ENCODE results near the gene DENND2D. TPM values are rescaled to one million over a fixed set of nuclear protein-coding genes. Genes with fewer than 3 reads are reported as not detected.
A peak's percentile ranks its signal among the peaks of the same experiment; 100 is the strongest.

The DENND2D gene
- total RNA-seq, 1 donor from 2014 or later: 3.0 TPM

GRCh38 chr1:111148376-111148881, 52.0 kb downstream of the DENND2D start:
- DNase-seq (no peak), ATAC-seq (ENCODE audit: poor library complexity) (no peak)
- intact Hi-C loops (cut with DNase I): no loop called here

- intact Hi-C loops (cut with DNase I): no loop called here
- ATAC-seq (ENCODE audit: poor library complexity): no peak
- DNase-seq: no peak
Observed at GRCh38 chr1:111147948-111148347, 52.5 kb downstream of the DENND2D start.

- intact Hi-C loops (cut with DNase I): no loop called here
- DNase-seq (no peak), ATAC-seq (ENCODE audit: poor library complexity) (no peak)
Observed at GRCh38 chr1:111145963-111146768, 54.3 kb downstream of the DENND2D start.

GRCh38 chr1:111145542-111145941, 54.9 kb downstream of the DENND2D start:
- intact Hi-C loops (cut with DNase I): no loop called here
- DNase-seq (no peak), ATAC-seq (ENCODE audit: poor library complexity) (no peak)

- intact Hi-C loops (cut with DNase I): no loop called here
- ATAC-seq (ENCODE audit: poor library complexity): no peak
- no peak for DNase-seq
Observed at GRCh38 chr1:111142356-111142975, 58.0 kb downstream of the DENND2D start.

GRCh38 chr1:111141245-111142220, 58.9 kb downstream of the DENND2D start:
- intact Hi-C loops (cut with DNase I): no loop called here

GRCh38 chr1:111140680-111140967, 59.8 kb downstream of the DENND2D start:
- DNase-seq (no peak), ATAC-seq (ENCODE audit: poor library complexity) (no peak)
- intact Hi-C loops (cut with DNase I): no loop called here

More at GRCh38 chr1:111141245-111142220, 58.9 kb downstream of the DENND2D start:
- ATAC-seq (ENCODE audit: poor library complexity) (no peak), DNase-seq (no peak)

- DNase-seq (peak; percentile 95), ATAC-seq (ENCODE audit: poor library complexity) (peak; percentile 98)
- intact Hi-C loops (cut with DNase I): no loop called here
Observed at GRCh38 chr1:111139956-111140679, 60.3 kb downstream of the DENND2D start, which contains the start of the genes CEPT1 and DRAM2. TSS of gene CEPT1 (plus strand) at chr1:111140223. CDS start at chr1:111147715, 7,492 bp downstream. TSS of gene DRAM2 (minus strand) at chr1:111140093. CDS start at chr1:111131554, 8,539 bp downstream.

- intact Hi-C loops (cut with DNase I): no loop called here
- peak; percentile 44 for DNase-seq
Observed at GRCh38 chr1:111139324-111139955, 61.0 kb downstream of the DENND2D start.

More at GRCh38 chr1:111139324-111139955, 61.0 kb downstream of the DENND2D start:
- peak; percentile 66 for ATAC-seq (ENCODE audit: poor library complexity)

Other genes starting within 250 kb of the DENND2D start
- 16.7 TPM for gene LRIF1, start 236.7 kb downstream of the DENND2D start, total RNA-seq
- gene DRAM2, start 60.6 kb downstream of the DENND2D start, total RNA-seq: 38.6 TPM
- 11.6 TPM for gene CEPT1, start 60.4 kb downstream of the DENND2D start, total RNA-seq
- gene CHI3L2, start 27.1 kb upstream of the DENND2D start, total RNA-seq: 3.7 TPM
- not detected for gene CHIA, start 90.2 kb upstream of the DENND2D start, total RNA-seq
- gene OVGP1, start 227.1 kb upstream of the DENND2D start, total RNA-seq: 0.35 TPM
- gene WDR77, start 248.6 kb upstream of the DENND2D start, total RNA-seq: 25.4 TPM
- gene ATP5PB, start 248.8 kb upstream of the DENND2D start, total RNA-seq: 680 TPM